HG02588 (cell line): Measurements from ENCODE around the gene TBCA.
"Not testable (repeated sequence)": the region's sequence is repeated elsewhere in the genome, so short reads cannot be mapped to it uniquely, and the experiment has no call there.

Source experiments
- ATAC-seq: cut with Tn5 transposase; IDR thresholded peaks from one replicate; pipeline ENCODE4 v1.9.1; 2021; ENCODE audit warnings: mild to moderate bottlenecking, moderate library complexity; ENCODE audit not compliant: unreplicated experiment

The TBCA gene

DNA sequence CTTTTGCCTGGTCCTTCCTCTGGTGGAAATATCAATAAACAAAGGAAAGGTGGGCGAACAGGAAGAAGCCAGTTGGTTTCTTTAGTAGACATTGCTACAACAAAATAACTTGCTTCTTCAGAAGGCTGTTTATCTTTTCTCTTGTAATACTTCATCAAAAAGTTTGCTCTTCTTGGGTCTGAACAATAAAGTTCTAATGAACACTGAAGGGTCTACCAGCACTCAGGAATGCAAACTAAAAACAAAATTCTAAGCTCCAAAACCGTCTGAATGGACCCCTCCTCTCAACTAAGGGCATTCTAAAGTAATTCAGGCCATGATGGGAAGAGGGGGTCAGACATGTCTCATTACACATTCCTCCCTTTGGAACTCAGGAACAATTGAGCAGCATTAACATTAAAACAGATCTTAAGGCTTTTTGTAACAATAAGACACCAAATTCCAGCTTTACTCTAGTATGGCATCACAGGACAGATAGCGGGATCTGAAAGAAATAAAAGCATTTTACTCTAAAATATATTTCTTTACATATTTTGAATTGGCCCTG lies 2.3 kb downstream of the TBCA start:
- ATAC-seq: no peak

- no peak for ATAC-seq
Measured at GRCh38 chr5:77772729-77773128, 3.4 kb downstream of the TBCA start.

- no peak for ATAC-seq
Measured at GRCh38 chr5:77771452-77771851, 4.7 kb downstream of the TBCA start.

DNA sequence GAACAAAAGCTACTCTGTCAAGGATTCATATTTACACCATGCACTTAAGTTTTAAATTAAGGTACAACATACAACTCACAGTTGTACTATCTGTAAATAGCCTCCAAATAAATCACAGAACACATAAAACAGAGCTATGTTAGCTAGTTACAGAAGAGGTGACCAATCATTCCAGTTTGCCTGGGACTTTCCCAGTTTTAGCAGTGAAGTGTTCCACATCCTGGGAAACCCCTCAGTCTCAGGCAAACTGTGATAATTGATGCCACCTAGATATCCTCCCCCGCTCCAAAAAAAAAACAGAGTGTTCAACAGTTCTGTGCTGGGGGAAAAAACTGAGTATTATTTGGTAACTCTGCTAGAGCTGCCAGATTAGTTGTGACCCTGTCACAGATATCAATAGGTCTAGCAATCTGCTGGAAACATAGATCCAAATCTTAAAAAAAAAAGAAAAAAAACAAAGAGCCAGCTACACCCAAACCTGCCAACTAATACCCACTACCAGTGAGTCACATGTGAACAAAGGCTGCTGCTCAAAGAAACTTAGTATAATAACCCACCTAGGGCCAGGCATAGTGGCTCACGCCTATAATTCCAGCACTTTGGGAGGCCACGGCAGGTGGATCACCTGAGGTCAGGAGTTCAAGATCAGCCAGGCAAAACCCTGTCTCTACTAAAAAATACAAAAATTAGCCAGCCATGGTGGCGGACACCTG lies 5.7 kb downstream of the TBCA start:
- ATAC-seq: no peak

DNA sequence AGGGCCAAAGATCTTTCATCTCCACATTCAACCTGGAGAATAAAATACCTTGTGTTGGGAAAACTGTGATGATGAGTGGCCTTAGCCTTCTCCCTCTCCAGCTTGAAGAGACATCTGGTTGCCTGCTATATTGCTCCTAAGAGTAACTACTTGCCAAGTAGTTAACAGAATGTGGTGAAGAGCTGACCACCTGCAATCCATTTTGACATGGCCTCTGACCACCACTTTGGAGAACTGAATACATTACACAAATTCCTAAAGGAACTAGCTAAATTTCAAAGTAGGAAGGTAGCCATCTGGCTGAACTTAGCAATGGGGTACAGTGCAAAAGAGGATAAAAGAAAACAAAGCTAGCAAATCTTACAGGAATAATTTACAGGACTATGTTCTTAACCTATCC lies 7.2 kb downstream of the TBCA start:
- ATAC-seq: no peak

DNA sequence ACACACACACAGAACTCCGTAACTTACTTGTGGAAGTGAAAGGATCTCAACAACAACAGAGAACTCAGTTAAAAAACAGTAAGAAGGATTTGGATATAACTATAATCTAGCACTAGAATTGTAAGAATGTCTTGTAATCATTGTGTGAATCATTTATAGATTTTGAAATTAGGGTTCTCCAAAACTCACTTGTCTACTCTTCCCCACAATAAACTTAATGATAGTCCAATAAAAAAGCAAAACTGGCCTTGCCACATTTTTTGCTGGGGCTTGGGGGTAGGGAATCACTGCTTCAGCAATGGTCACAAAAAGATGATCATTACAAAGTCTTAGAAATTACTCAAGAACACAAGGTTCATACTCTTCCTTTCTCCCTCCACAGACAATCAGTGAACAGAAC lies 8.8 kb downstream of the TBCA start:
- ATAC-seq: no peak

- ATAC-seq: no peak
Measured at GRCh38 chr5:77761606-77762005, 14.5 kb downstream of the TBCA start.

DNA sequence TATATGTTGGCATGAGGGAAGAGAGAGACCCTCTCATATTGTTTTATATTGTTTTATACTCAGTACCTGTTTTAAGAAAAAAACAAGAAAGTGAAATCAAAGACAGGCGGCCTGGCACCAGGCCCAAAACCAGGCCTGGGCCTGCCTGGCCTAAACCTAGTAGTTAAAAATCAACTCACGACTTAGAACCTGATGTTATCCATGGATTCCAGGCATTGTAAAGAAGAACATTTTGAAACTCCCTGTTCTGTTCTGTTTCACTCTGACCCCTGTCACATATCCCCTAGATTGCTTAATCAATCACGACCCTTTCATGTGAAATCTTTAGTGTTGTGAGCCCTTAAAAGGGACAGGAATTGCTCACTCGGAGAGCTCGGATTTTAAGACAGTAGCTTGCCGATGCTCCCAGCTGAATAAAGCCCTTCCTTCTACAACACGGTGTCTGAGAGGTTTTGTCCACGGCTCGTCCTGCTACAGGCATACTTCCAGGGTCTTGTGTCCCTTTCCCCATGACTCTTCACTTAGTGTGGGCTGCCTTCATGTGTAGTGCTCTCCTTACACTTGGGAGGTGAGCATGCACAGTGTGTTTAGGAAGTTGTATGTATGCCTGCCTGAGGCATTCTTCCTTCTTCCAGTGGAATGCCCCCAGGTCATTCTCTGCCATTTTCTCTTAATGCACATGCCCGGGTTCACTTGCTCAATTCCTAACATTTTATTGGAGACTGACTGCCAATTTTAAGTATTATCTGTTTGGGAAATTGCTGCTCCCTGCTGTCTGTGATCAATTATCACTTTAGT lies 17.8 kb downstream of the TBCA start:
- ATAC-seq: no peak

DNA sequence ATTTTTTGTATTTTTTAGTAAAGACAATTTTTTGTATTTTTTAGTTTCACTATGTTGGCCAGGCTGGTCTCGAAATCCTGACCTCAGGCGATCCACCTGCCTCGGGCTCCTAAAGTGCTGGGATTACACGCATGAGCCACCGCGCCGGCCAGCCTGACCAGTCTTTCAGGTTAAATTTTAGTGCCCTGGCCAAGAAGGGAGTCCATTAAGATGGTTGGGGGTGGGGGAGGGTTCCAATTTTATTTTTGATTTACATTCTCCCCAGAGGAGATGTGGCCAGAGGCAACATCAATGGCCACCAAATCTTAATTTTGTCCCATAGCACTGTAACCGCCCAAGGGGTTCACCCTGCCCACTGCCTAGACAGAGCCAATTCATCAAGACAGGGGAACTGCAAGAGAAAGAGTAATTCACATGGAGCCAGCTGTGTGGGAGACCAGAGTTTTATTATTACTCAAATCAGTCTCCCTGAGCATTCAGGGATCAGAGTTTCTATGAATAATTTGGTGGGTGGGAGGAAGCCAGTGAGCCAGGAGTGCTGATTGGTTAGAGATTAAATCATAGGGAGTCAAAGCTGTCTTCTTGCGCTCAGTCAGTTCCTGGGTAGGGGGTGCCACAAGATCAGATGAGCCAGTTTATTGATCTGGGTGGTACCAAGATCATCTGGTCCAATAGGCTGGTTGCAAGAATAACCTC lies 24.7 kb downstream of the TBCA start:
- ATAC-seq: no peak

DNA sequence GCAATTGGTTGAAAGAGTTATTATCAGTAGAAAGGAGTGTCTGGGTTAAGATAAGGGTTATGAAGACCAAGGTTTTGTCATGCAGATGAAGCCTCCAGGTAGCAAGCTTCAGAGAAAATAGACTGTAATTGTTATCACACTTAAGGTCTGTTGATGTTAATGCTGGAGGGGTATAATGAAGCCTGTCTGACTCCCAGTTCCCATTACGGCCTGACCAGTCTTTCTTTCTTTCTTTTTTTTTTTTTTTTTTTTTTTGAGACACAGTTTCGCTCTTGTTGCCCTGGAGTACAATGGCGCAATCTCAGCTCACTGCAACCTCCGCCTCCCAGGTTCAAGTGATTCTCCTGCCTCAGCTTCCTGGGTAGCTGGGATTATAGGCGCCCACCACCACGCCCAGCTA lies 25.2 kb downstream of the TBCA start:
- ATAC-seq: not testable (repeated sequence)

GRCh38 chr5:77748160-77748559 lies 28.0 kb downstream of the TBCA start:
- ATAC-seq: no peak

DNA sequence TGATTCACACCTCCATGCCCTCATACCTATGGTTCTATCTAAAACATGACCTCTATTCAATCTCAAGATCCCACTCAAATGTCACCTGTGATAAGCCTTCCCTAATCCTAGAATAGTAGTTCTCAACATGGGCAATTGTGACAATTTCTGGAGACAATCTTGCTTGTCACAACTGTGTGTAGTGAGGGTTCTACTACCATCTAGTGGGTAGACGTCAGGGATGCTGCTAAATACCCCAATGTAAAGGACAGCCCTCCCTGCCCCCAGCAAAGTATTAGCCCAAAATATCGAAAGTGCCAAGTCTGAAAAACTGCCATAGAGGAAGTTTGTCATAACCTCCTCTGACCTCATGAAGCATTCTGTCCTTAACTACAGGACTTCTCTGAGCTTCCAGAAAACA lies 32.0 kb downstream of the TBCA start:
- no peak for ATAC-seq

- no peak for ATAC-seq
Measured at GRCh38 chr5:77743181-77743580, 33.0 kb downstream of the TBCA start.

GRCh38 chr5:77741608-77742007 lies 34.5 kb downstream of the TBCA start:
- ATAC-seq: no peak

- no peak for ATAC-seq
Measured at GRCh38 chr5:77734885-77735284, 41.3 kb downstream of the TBCA start.

DNA sequence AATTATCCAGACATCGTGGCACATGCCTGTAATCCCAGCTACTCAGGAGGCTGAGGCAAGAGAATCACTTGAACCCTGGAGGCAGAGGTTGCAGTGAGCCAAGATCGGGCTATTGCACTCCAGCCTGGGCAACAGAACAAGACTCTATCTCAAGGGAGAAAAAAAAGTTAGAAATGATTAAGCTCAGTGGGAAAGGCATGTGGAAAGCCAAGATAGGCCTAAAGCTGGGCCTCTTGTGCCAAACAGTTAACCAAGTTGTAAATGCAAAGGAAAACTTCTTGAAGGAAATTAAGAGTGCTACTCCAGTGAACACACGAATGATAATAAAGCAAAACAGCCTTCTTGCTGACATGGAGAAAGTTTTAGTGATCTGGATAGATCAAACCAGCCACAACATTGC lies 43.0 kb downstream of the TBCA start:
- no peak for ATAC-seq

DNA sequence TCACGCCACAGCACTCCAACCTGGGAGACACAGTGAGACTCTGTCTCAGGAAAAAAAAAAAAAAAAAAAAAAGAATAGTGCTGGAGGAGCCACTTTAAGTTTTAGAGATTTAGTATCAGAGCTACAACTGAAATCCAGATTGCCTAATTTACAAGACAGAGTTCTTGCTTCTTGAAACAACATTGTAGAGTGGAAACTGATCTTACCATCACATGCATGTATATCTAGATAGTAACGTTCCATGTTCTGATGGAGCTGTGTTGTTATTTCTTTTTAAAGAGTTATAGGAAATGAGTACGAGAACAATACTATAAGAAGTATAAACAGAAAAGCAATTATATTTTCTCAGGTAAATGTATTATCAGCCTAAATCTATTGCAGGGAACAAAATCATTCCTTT lies 48.9 kb downstream of the TBCA start:
- no peak for ATAC-seq

GRCh38 chr5:77725616-77726015 lies 50.5 kb downstream of the TBCA start:
- no peak for ATAC-seq

DNA sequence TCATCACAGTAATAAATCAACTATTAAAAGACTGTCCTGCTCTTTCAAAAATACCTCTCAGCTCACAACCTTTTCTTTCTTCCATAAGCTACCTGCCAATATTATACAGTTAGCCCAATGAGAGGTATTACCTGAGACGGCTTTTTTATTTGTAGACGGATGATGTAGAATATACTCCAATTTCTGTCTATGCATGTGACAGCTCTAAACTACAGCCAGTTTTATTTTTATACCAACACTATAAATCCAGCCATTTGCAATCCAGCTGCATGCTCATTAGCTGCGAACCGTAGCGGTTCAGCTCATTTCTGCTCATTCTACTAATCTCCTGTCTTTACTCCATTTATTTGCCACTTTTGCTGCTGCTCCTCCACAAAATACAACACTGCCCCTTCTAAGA lies 51.2 kb downstream of the TBCA start:
- no peak for ATAC-seq

DNA sequence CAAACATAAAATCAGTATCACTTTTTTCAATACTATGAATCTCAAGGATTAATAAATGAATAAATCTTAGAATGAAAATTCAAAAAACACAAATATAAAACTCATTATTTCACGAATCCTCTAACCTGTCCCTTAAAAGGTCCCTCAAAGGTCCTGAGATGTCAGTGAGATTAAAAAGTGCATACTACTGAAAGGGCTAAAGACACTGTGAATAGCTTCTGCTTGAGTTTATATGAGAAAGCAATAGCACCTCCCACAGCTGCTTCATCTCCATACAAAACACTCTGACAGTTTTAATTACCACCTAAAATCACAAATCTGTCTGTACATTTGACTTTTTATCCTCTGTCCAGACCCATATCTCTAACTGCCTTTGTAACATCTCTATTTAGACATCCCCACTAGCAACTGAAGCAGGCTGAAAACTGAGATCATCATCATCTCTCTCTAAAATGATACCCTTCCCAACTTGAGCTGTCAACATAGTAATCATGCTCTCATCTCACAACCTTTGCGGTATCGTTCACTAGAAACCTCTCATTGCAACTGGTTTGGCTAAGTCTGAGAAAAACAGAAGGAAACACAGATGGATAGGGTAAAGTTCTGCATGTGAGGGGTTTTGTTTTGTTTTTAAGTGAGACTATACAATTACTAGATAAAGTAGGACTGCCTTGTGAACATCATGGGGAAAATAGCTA lies 56.3 kb downstream of the TBCA start:
- no peak for ATAC-seq
